ENCODE results near the gene HSD17B8.
A peak's percentile ranks its signal among the peaks of the same experiment; 100 is the strongest.

GRCh38 chr6:33172688-33173534 lies 31.5 kb upstream of the HSD17B8 start:
- no peak for TF ChIP-seq EP300 (IDR thresholded peaks at IDR 0.05)
- peak in 5 of 7 experiments; percentile 29 to 63 (median 45) for TF ChIP-seq CTCF (IDR thresholded peaks at IDR 0.05)
